H9 (cell line): ENCODE data around the gene PPP2R1A. TPM values are rescaled to one million over a fixed set of nuclear protein-coding genes. Genes with fewer than 3 reads are reported as not detected.

Experiments
- DNase-seq: peaks from one replicate; pipeline ENCODE4 v3.0.0-alpha.2; 2017
- H2AFZ ChIP-seq: one replicate; pipeline ENCODE4 v1.6.1; 2013; ENCODE audit warnings: mild to moderate bottlenecking, low read length, control low read depth, moderate library complexity
- H2AK5ac ChIP-seq: 2 replicates; pipeline ENCODE4 v1.6.1; 2013; ENCODE audit warnings: low read length, control low read depth, mixed read lengths; ENCODE audit not compliant: insufficient read length
- H2BK120ac ChIP-seq: one replicate; pipeline ENCODE4 v1.6.1; 2013; ENCODE audit warnings: low read depth, mild to moderate bottlenecking, low read length, control low read depth, inconsistent platforms; ENCODE audit not compliant: poor library complexity, severe bottlenecking
- H2BK12ac ChIP-seq: 2 replicates; pipeline ENCODE4 v1.6.1; 2013; ENCODE audit warnings: low read length, control low read depth, mixed read lengths, low read depth; ENCODE audit not compliant: insufficient read length
- H2BK15ac ChIP-seq: 2 replicates; pipeline ENCODE4 v1.6.1; 2013; ENCODE audit warnings: low read depth, low read length, control low read depth
- H2BK20ac ChIP-seq: one replicate; pipeline ENCODE4 v1.6.1; 2013; ENCODE audit warnings: low read depth, mild to moderate bottlenecking, low read length, control low read depth, inconsistent platforms; ENCODE audit not compliant: poor library complexity, severe bottlenecking
- H2BK5ac ChIP-seq: 2 replicates; pipeline ENCODE4 v1.6.1; 2013; ENCODE audit warnings: low read length, control low read depth, mixed read lengths; ENCODE audit not compliant: insufficient read length
- H3K14ac ChIP-seq: 2 replicates; pipeline ENCODE4 v1.6.1; 2013; ENCODE audit warnings: low read length, control low read depth; ENCODE audit not compliant: insufficient read depth
- H3K18ac ChIP-seq: 2 replicates; pipeline ENCODE4 v1.6.1; 2013; ENCODE audit warnings: low read depth, mild to moderate bottlenecking, mixed read lengths, low read length, control low read depth; ENCODE audit not compliant: insufficient read length
- H3K23ac ChIP-seq: 2 replicates; pipeline ENCODE4 v1.6.1; 2013; ENCODE audit warnings: low read length, control low read depth, mixed read lengths, low read depth; ENCODE audit not compliant: insufficient read length
- H3K23me2 ChIP-seq: 2 replicates; pipeline ENCODE4 v1.6.1; 2013; ENCODE audit warnings: low read depth, mild to moderate bottlenecking, mixed read lengths, low read length, control low read depth; ENCODE audit not compliant: insufficient read length, poor library complexity, severe bottlenecking
- H3K27ac ChIP-seq: 2 replicates; pipeline ENCODE4 v1.5.1; 2013; ENCODE audit warnings: low read length, control low read depth, mixed read lengths, low read depth; ENCODE audit not compliant: insufficient read length
- H3K27me3 ChIP-seq: 2 replicates; pipeline ENCODE4 v1.6.1; 2013; ENCODE audit warnings: low read length, control low read depth, inconsistent platforms; ENCODE audit not compliant: insufficient read depth
- H3K4ac ChIP-seq: 2 replicates; pipeline ENCODE4 v1.6.1; 2013; ENCODE audit warnings: low read depth, mild to moderate bottlenecking, control low read depth, inconsistent platforms, low read length, moderate library complexity
- H3K4me1 ChIP-seq: 2 replicates; pipeline ENCODE4 v1.6.1; 2013; ENCODE audit warnings: low read length, control low read depth, inconsistent platforms; ENCODE audit not compliant: insufficient read depth
- H3K4me2 ChIP-seq: 2 replicates; pipeline ENCODE4 v1.6.1; 2013; ENCODE audit warnings: low read length, control low read depth, mixed read lengths; ENCODE audit not compliant: insufficient read length, insufficient read depth
- H3K56ac ChIP-seq: 2 replicates; pipeline ENCODE4 v1.6.1; 2013; ENCODE audit warnings: low read depth, mild to moderate bottlenecking, mixed read lengths, low read length, control low read depth; ENCODE audit not compliant: insufficient read length
- H3K79me1 ChIP-seq: 2 replicates; pipeline ENCODE4 v1.6.1; 2013; ENCODE audit warnings: low read depth, mild to moderate bottlenecking, moderate library complexity, low read length, control low read depth, inconsistent platforms; ENCODE audit not compliant: insufficient read depth, poor library complexity, severe bottlenecking
- H3K79me2 ChIP-seq: 2 replicates; pipeline ENCODE4 v1.6.1; 2013; ENCODE audit warnings: low read length, control low read depth, inconsistent platforms; ENCODE audit not compliant: insufficient read depth
- H3K9ac ChIP-seq: 2 replicates; pipeline ENCODE4 v1.6.1; 2013; ENCODE audit warnings: low read length, control low read depth, mixed read lengths; ENCODE audit not compliant: insufficient read length; ENCODE audit errors: extremely low read depth
- H3K9me3 ChIP-seq: one replicate; pipeline ENCODE4 v1.6.1; 2013; ENCODE audit warnings: low read depth, low read length, inconsistent platforms; ENCODE audit not compliant: control insufficient read depth
- H3T11ph ChIP-seq: one replicate; pipeline ENCODE4 v1.6.1; 2013; ENCODE audit warnings: mild to moderate bottlenecking, low read length, control low read depth, inconsistent platforms
- H4K20me1 ChIP-seq: one replicate; pipeline ENCODE4 v1.6.1; 2013; ENCODE audit not compliant: control insufficient read depth, insufficient read length, insufficient read depth
- H4K5ac ChIP-seq: 2 replicates; pipeline ENCODE4 v1.6.1; 2013; ENCODE audit warnings: low read depth, mild to moderate bottlenecking, mixed read lengths, low read length, control low read depth; ENCODE audit not compliant: insufficient read length
- H4K8ac ChIP-seq: replicated peaks from 2 replicates; pipeline ENCODE4 v1.6.1; 2013; ENCODE audit warnings: low read length, control low read depth, mixed read lengths, low read depth; ENCODE audit not compliant: insufficient read length
- H4K91ac ChIP-seq: 2 replicates; pipeline ENCODE4 v1.6.1; 2013; ENCODE audit warnings: low read depth, mild to moderate bottlenecking, moderate library complexity, mixed read lengths, low read length, control low read depth; ENCODE audit not compliant: insufficient read length
- H3K27ac Mint-ChIP-seq, 3 experiments: 2 replicates in 2 of 3; 3 replicates in 1 of 3; pipeline ENCODE4 v1.8.0; 2020 to 2021; ENCODE audit warnings: mixed read lengths in 3 of 3, mild to moderate bottlenecking in 1 of 3, moderate library complexity in 1 of 3
- H3K27me3 Mint-ChIP-seq: 2 replicates; pipeline ENCODE4 v1.8.0; 2021; ENCODE audit warnings: low read depth, mild to moderate bottlenecking, moderate library complexity, mixed read lengths
- H3K36me3 Mint-ChIP-seq, 3 experiments: 2 replicates in 2 of 3; 3 replicates in 1 of 3; pipeline ENCODE4 v1.8.0; 2020 to 2021; ENCODE audit warnings: low read depth in 3 of 3, mixed read lengths in 3 of 3; ENCODE audit not compliant: insufficient read depth in 1 of 3
- H3K4me1 Mint-ChIP-seq, 2 experiments: 2 replicates each; pipeline ENCODE4 v1.8.0; 2020; ENCODE audit warnings: mixed read lengths in 2 of 2
- H3K4me3 Mint-ChIP-seq, 2 experiments: 2 replicates in 1 of 2; 3 replicates in 1 of 2; pipeline ENCODE4 v1.8.0; 2020 to 2021; ENCODE audit warnings: mild to moderate bottlenecking in 2 of 2, mixed read lengths in 2 of 2, moderate library complexity in 1 of 2
- H3K9me3 Mint-ChIP-seq, 2 experiments: 2 replicates in 1 of 2; 3 replicates in 1 of 2; pipeline ENCODE4 v1.8.0; 2020; ENCODE audit warnings: mild to moderate bottlenecking in 2 of 2, mixed read lengths in 2 of 2, moderate library complexity in 1 of 2
- WGBS: extraction: QIAGEN DNeasy Blood & Tissue Kit; methylation state at CpG from one replicate; pipeline ENCODE4 v1.1.7; 2013; ENCODE audit warnings: missing lambda C conversion rate, low lambda C conversion rate, mixed read lengths; ENCODE audit not compliant: insufficient read length; ENCODE audit errors: extremely low coverage; 5-methylcytosine and 5-hydroxymethylcytosine counted together
- total RNA-seq: library from RNA; stranded (reverse); gene quantifications from 2 replicates; pipeline ENCODE4 v1.2.1, GENCODE V29; 2021
- TF ChIP-seq, protein P1 (sequence below): fragments of 200-600 bp; sonication (generic); conservative IDR thresholded peaks from 3 replicates; pipeline ENCODE4 v1.8.0; 2021; ENCODE audit warnings: antibody characterized with exemption, mild to moderate bottlenecking

Gene PPP2R1A
- total RNA-seq, 1 experiment from 2014 or later, result 432 TPM

- no peak overlapping the region for H3K23ac ChIP-seq
- peaks cover 26 to 27% of the 10 kb centered on the region in 2 experiments for H3K4me1 Mint-ChIP-seq
- peaks cover 8 to 9% of the 10 kb centered on the region in 2 experiments for H3K9me3 Mint-ChIP-seq
- no peak overlapping the region for H3K27ac ChIP-seq
- H3K4me3 Mint-ChIP-seq, result peak overlapping the region in 1 of 2 experiments; percentile 95; a peak in 2 of 5 replicates
- no peak overlapping the region for H3T11ph ChIP-seq
- H2BK120ac ChIP-seq, result no peak overlapping the region
- no peak overlapping the region for H4K8ac ChIP-seq
- TF ChIP-seq, protein P1, sequence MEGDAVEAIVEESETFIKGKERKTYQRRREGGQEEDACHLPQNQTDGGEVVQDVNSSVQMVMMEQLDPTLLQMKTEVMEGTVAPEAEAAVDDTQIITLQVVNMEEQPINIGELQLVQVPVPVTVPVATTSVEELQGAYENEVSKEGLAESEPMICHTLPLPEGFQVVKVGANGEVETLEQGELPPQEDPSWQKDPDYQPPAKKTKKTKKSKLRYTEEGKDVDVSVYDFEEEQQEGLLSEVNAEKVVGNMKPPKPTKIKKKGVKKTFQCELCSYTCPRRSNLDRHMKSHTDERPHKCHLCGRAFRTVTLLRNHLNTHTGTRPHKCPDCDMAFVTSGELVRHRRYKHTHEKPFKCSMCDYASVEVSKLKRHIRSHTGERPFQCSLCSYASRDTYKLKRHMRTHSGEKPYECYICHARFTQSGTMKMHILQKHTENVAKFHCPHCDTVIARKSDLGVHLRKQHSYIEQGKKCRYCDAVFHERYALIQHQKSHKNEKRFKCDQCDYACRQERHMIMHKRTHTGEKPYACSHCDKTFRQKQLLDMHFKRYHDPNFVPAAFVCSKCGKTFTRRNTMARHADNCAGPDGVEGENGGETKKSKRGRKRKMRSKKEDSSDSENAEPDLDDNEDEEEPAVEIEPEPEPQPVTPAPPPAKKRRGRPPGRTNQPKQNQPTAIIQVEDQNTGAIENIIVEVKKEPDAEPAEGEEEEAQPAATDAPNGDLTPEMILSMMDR, result no peak
- H2AK5ac ChIP-seq, result no peak overlapping the region
- no peak overlapping the region for H3K27ac Mint-ChIP-seq
- H4K20me1 ChIP-seq, result no peaks in the 10 kb centered on the region
- H2BK15ac ChIP-seq, result no peak overlapping the region
- no peaks in the 10 kb centered on the region for H3K27me3 ChIP-seq
- DNase-seq, result no peak
- H3K79me1 ChIP-seq, result no peaks in the 10 kb centered on the region
- H3K27me3 Mint-ChIP-seq, result peaks cover 8% of the 10 kb centered on the region
- H4K5ac ChIP-seq, result no peak overlapping the region
- no CpG with 5 or more reads among the region's 1 CpG for WGBS
- H3K4ac ChIP-seq, result no peak overlapping the region
- H2BK12ac ChIP-seq, result no peak overlapping the region
- H3K23me2 ChIP-seq, result peaks cover 14% of the 10 kb centered on the region
- H3K9ac ChIP-seq, result no peak overlapping the region
- no peak overlapping the region for H2AFZ ChIP-seq
- peaks cover 2% of the 10 kb centered on the region; the same call in 1 of the 2 replicates for H3K4me1 ChIP-seq
- H3K36me3 Mint-ChIP-seq, result peaks cover 18 to 30% (median 20%) of the 10 kb centered on the region in 3 experiments
- no peak overlapping the region for H2BK5ac ChIP-seq
- no peak overlapping the region for H2BK20ac ChIP-seq
- H3K79me2 ChIP-seq, result no peaks in the 10 kb centered on the region; the same call in 1 of the 2 replicates
- H3K9me3 ChIP-seq, result no peaks in the 10 kb centered on the region
- H4K91ac ChIP-seq, result no peak overlapping the region
- no peak overlapping the region for H3K4me2 ChIP-seq
- no peak overlapping the region for H3K14ac ChIP-seq
- H3K56ac ChIP-seq, result no peak overlapping the region
- H3K18ac ChIP-seq, result no peak overlapping the region
Observed at GRCh38 chr19:52172347-52172746, 17.5 kb upstream of the PPP2R1A start.
